OCI-LY1 (cell line): ENCODE results near the gene CEP68.

Experiments used
- H2AFZ ChIP-seq: fragments of 200-600 bp; sonication (generic), shearing (Covaris generic); 2 replicates; pipeline ENCODE4 v1.6.0; 2014; ENCODE audit warnings: antibody characterized with exemption, mild to moderate bottlenecking, low read length
- H3F3A ChIP-seq: fragments of 200-600 bp; sonication (generic), shearing (Covaris generic); 2 replicates; pipeline ENCODE4 v1.6.0; 2014; ENCODE audit warnings: mild to moderate bottlenecking, antibody characterized with exemption, low read length, moderate library complexity; ENCODE audit not compliant: insufficient read depth
- H3K27ac ChIP-seq: fragments of 200-600 bp; sonication (generic); 2 replicates; pipeline ENCODE4 v1.5.1; 2014; ENCODE audit warnings: low read length, mixed run types, mild to moderate bottlenecking, low read depth; ENCODE audit not compliant: poor library complexity, severe bottlenecking
- H3K27me3 ChIP-seq: fragments of 200-600 bp; sonication (generic); 2 replicates; pipeline ENCODE4 v1.6.0; 2014; ENCODE audit warnings: antibody characterized with exemption, mild to moderate bottlenecking, low read length, moderate library complexity; ENCODE audit not compliant: insufficient read depth
- H3K36me3 ChIP-seq: fragments of 200-600 bp; sonication (generic); 2 replicates; pipeline ENCODE4 v1.6.1; 2014; ENCODE audit warnings: mild to moderate bottlenecking, antibody characterized with exemption, low read length, moderate library complexity, mixed read lengths; ENCODE audit not compliant: insufficient read depth
- H3K4me1 ChIP-seq: fragments of 200-600 bp; sonication (generic); 2 replicates; pipeline ENCODE4 v1.5.1; 2014; ENCODE audit warnings: mild to moderate bottlenecking, low read length, moderate library complexity; ENCODE audit not compliant: insufficient read depth, severe bottlenecking
- H3K4me2 ChIP-seq: fragments of 200-600 bp; sonication (generic), shearing (Covaris generic); 2 replicates; pipeline ENCODE4 v1.6.1; 2014; ENCODE audit warnings: low read length
- H3K4me3 ChIP-seq: fragments of 200-600 bp; sonication (generic); 2 replicates; pipeline ENCODE4 v1.5.1; 2014; ENCODE audit warnings: low read length, low read depth, mild to moderate bottlenecking, mixed read lengths; ENCODE audit not compliant: poor library complexity, severe bottlenecking
- H3K79me2 ChIP-seq: fragments of 200-600 bp; shearing (Covaris generic); 2 replicates; pipeline ENCODE4 v1.6.1; 2016; ENCODE audit warnings: mixed run types, low read length, mixed read lengths; ENCODE audit not compliant: insufficient read depth
- H3K9ac ChIP-seq: fragments of 200-600 bp; sonication (generic), shearing (Covaris generic); 2 replicates; pipeline ENCODE4 v1.6.1; 2014; ENCODE audit warnings: mild to moderate bottlenecking, low read length, mixed read lengths
- H3K9me2 ChIP-seq: fragments of 200-600 bp; sonication (generic), shearing (Covaris generic); 2 replicates; pipeline ENCODE4 v1.6.1; 2014; ENCODE audit warnings: low read depth, mild to moderate bottlenecking, low read length, mixed read lengths
- H3K9me3 ChIP-seq: fragments of 200-600 bp; shearing (Covaris generic); 2 replicates; pipeline ENCODE4 v1.6.1; 2014; ENCODE audit warnings: low read length, mixed read lengths
- H4K20me1 ChIP-seq: fragments of 200-600 bp; sonication (generic), shearing (Covaris generic); 2 replicates; pipeline ENCODE4 v1.6.0; 2016; ENCODE audit warnings: mild to moderate bottlenecking, low read length; ENCODE audit not compliant: insufficient read depth
- EZH2 ChIP-seq: fragments of 200-600 bp; sonication (generic), shearing (Covaris generic); IDR thresholded peaks from 2 replicates; pipeline ENCODE4 v1.8.0; 2017; ENCODE audit warnings: borderline replicate concordance, mixed run types, mild to moderate bottlenecking, antibody characterized with exemption, low read length, moderate library complexity, mixed read lengths
- TF ChIP-seq, protein P1 (sequence below): fragments of 200-600 bp; sonication (generic), shearing (Covaris generic); IDR thresholded peaks from 2 replicates; pipeline ENCODE4 v1.5.1; 2017; ENCODE audit warnings: mild to moderate bottlenecking, antibody characterized with exemption, low read length, moderate library complexity, mixed read lengths

The CEP68 gene

DNA sequence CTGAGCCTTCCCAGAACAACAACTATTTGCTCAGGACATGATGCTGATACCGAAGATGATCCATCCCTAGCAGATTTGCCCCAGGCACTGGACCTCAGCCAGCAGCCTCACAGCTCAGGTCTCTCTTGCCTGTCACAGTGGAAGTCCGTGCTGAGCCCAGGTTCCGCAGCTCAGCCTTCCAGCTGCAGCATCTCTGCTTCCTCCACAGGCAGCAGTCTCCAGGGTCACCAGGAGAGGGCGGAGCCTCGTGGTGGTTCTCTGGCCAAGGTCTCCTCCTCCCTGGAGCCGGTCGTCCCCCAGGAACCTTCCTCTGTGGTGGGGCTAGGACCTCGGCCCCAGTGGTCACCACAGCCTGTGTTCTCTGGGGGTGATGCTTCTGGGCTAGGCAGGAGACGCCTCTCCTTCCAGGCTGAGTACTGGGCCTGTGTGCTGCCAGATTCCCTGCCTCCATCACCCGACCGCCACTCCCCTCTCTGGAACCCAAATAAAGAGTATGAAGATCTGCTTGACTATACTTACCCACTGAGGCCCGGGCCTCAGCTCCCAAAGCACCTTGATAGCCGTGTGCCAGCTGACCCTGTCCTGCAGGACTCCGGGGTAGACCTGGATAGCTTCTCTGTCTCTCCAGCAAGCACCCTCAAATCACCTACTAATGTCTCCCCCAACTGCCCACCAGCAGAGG is 15.4 kb downstream of the CEP68 start:
- no peak overlapping the region for H3K27ac ChIP-seq
- TF ChIP-seq EZH2 = no peak
- TF ChIP-seq, protein P1, sequence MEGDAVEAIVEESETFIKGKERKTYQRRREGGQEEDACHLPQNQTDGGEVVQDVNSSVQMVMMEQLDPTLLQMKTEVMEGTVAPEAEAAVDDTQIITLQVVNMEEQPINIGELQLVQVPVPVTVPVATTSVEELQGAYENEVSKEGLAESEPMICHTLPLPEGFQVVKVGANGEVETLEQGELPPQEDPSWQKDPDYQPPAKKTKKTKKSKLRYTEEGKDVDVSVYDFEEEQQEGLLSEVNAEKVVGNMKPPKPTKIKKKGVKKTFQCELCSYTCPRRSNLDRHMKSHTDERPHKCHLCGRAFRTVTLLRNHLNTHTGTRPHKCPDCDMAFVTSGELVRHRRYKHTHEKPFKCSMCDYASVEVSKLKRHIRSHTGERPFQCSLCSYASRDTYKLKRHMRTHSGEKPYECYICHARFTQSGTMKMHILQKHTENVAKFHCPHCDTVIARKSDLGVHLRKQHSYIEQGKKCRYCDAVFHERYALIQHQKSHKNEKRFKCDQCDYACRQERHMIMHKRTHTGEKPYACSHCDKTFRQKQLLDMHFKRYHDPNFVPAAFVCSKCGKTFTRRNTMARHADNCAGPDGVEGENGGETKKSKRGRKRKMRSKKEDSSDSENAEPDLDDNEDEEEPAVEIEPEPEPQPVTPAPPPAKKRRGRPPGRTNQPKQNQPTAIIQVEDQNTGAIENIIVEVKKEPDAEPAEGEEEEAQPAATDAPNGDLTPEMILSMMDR = peak; percentile 44

DNA sequence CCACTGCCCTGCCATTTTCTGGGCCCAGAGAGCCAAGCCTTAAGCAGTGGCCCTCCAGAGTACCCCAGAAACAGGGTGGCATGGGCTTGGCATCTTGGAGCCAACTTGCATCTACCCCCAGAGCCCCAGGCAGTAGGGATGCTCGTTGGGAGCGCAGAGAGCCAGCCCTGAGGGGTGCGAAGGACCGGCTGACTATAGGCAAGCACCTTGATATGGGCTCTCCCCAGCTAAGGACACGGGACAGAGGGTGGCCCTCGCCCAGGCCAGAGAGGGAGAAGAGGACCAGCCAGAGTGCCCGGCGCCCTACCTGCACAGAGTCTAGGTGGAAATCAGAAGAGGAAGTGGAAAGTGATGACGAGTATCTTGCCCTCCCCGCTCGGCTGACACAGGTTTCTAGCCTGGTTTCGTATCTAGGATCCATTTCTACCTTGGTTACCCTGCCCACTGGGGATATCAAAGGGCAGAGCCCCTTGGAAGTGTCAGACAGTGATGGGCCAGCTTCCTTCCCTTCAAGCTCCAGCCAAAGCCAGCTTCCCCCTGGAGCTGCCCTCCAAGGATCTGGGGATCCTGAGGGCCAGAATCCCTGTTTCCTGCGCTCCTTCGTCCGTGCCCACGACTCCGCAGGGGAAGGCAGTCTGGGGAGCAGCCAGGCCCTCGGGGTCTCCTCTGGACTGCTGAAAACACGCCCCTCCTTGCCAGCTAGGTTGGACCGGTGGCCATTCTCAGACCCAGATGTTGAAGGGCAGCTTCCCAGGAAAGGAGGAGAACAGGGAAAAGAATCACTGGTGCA is 16.2 kb downstream of the CEP68 start:
- H3K4me3 ChIP-seq = no peak overlapping the region
- no peaks in the 10 kb centered on the region for H3F3A ChIP-seq
- no peak overlapping the region for H3K9ac ChIP-seq
- H3K4me2 ChIP-seq = no peak overlapping the region
- no peak for TF ChIP-seq EZH2
- TF ChIP-seq, protein P1 = no peak
- H3K36me3 ChIP-seq = peaks cover 28% of the 10 kb centered on the region; the same call in 1 of the 2 replicates
- no peaks in the 10 kb centered on the region for H3K79me2 ChIP-seq
- no peaks in the 10 kb centered on the region for H3K27me3 ChIP-seq
- H3K4me1 ChIP-seq = peaks cover 34% of the 10 kb centered on the region
- H3K9me3 ChIP-seq = no peaks in the 10 kb centered on the region
- H4K20me1 ChIP-seq = no peaks in the 10 kb centered on the region
- no peak overlapping the region for H3K27ac ChIP-seq
- no peak overlapping the region for H2AFZ ChIP-seq
- no peaks in the 10 kb centered on the region for H3K9me2 ChIP-seq

More for the DNA sequence above, 15.4 kb downstream of the CEP68 start:
- Histone ChIP-seq H3K27me3 (no peaks in the 10 kb centered on the region), H3K4me3 (no peak overlapping the region), H3K4me1 (peaks cover 34% of the 10 kb centered on the region), H3K9ac (no peak overlapping the region), H3K79me2 (no peaks in the 10 kb centered on the region), H3K4me2 (no peak overlapping the region), H3K9me3 (no peaks in the 10 kb centered on the region), H3K36me3 (peaks cover 27% of the 10 kb centered on the region; the same call in 1 of the 2 replicates), H2AFZ (no peak overlapping the region), H3F3A (no peaks in the 10 kb centered on the region), H3K9me2 (no peaks in the 10 kb centered on the region), H4K20me1 (no peaks in the 10 kb centered on the region)

DNA sequence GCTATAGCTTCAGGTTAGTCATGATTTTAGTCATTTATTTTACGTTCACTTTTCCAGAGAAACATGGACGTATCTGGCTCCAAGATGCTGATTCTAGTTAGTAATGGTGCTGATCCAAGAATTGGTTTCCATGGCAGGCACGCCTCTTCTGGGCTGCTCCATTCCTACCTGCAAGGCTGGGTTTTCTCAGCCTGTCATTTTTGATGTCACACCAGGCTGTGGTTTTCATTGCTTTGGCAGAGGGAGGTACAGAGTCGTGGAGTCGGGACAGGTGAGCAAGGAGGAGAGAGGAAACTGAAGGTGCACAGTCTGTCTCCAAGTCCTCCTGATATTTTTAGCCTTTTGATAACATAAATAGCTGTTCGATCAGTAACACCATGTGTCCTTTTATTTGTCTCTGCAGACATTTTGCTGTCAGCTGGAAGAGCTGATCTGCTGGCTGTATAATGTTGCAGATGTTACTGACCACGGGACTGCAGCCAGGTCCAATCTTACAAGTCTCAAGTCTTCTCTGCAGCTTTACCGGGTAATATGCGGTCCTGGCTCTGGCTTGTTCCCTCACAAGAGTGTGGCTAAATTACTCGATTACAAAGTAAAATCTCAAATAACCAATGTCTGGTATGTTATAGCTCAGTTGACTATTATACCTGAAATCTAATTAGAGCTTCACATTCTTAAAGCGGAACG is 17.8 kb downstream of the CEP68 start:
- TF ChIP-seq EZH2 = no peak
- TF ChIP-seq, protein P1 = no peak
- Histone ChIP-seq H3K9ac (no peak overlapping the region), H3F3A (no peaks in the 10 kb centered on the region), H3K27ac (no peak overlapping the region), H3K4me1 (peaks cover 35% of the 10 kb centered on the region), H3K9me3 (no peaks in the 10 kb centered on the region), H3K36me3 (peaks cover 35% of the 10 kb centered on the region; the same call in 1 of the 2 replicates), H3K79me2 (no peaks in the 10 kb centered on the region), H3K4me2 (no peak overlapping the region), H3K27me3 (no peaks in the 10 kb centered on the region), H3K9me2 (no peaks in the 10 kb centered on the region), H4K20me1 (no peaks in the 10 kb centered on the region), H2AFZ (no peak overlapping the region), H3K4me3 (no peak overlapping the region)
